ENCODE results near the gene SMAD3. TPM values are rescaled to one million over a fixed set of nuclear protein-coding genes. Genes with fewer than 3 reads are reported as not detected.

Gene SMAD3
- total RNA-seq (2021; fragmentation: NEBNext Ultra II Directional; extraction: Animal tissue kit (Norgen Biotek cat#: 25700)) (11.1 and 12.4 TPM in 2 replicates), polyA plus RNA-seq (2011; rRNA removed) (10.1 and 17.3 TPM in 2 replicates), polyA minus RNA-seq (2011; rRNA and poly(A)+ RNA removed) (16.5 and 18.3 TPM in 2 replicates)
- polyA plus RNA-seq (2011; cell fraction: cytosol; rRNA removed) = 9.1 TPM
- polyA plus RNA-seq (2011; cell fraction: nucleus; rRNA removed) = 41.6 TPM
- polyA plus RNA-seq (2012, experiment 1 of 2) = 7.8 to 10.4 TPM (median 8.7 TPM) in 4 replicates
- 5.0 TPM for polyA plus RNA-seq (2012, experiment 2 of 2)
- 13.2 TPM for polyA plus RNA-seq (2013, experiment 1 of 2)
- polyA plus RNA-seq (2013, experiment 2 of 2) = 11.1 TPM
- polyA minus RNA-seq (2011; cell fraction: cytosol; rRNA and poly(A)+ RNA removed) = 12.3 TPM
- 14.3 TPM for polyA minus RNA-seq (2011; cell fraction: nucleus; rRNA and poly(A)+ RNA removed)
- long read RNA-seq, experiment 1, partial matches to known transcripts = 1 of 3 reads
- long read RNA-seq, experiment 1, other reads (novel, unspliced or antisense) = 2 of 3 reads
- long read RNA-seq, experiment 2, partial matches to known transcripts = 0 of 1 reads
- long read RNA-seq, experiment 2, other reads (novel, unspliced or antisense) = 1 of 1 reads

- Histone ChIP-seq H3K4me1 (replicated peaks in 1 of 4; ENCODE audit: control insufficient read depth in 3 of 4, insufficient read depth in 4 of 4, low read length in 3 of 4) (peaks cover 12 to 29% (median 14%) of the 10 kb centered on the region in 4 experiments), H3K4me2 (ENCODE audit: insufficient read depth in 1 of 2, low read depth in 2 of 2, low read length in 2 of 2) (peak within 1 kb of the TSS; percentile 96 to 98), H3K4ac (replicated peaks; ENCODE audit: insufficient read length, low read depth, low read length) (peak within 1 kb of the TSS; percentile 40), H3K9ac (replicated peaks in 1 of 4; ENCODE audit: extremely low read depth in 1 of 4, low read depth in 3 of 4, low read length in 3 of 4) (peak within 1 kb of the TSS; percentile 29 to 55 (median 50)), H3K27ac (ENCODE audit: low read depth, low read length) (no peak within 1 kb of the TSS), H3K36me3 (ENCODE audit: control insufficient read depth in 2 of 4, insufficient read depth in 4 of 4, low read length in 3 of 4) (no peaks in the 10 kb centered on the region), H3K79me2 (ENCODE audit: control insufficient read depth in 1 of 2, insufficient read depth in 2 of 2, low read length in 2 of 2) (peaks cover 0 to 18% of the 10 kb centered on the region in 2 experiments; a peak in 2 of 4 replicates), H4K20me1 (replicated peaks in 1 of 2; ENCODE audit: control insufficient read depth in 1 of 2, insufficient read depth in 2 of 2, low read length in 2 of 2) (peaks cover 9 to 13% of the 10 kb centered on the region in 2 experiments), H2BK5ac (ENCODE audit: low read depth, low read length) (peak within 1 kb of the TSS; percentile 50; the same call in 1 of the 2 replicates), H3K18ac (ENCODE audit: extremely low read depth, low read length) (peak within 1 kb of the TSS; percentile 97), H3K27me3 (replicated peaks in 1 of 4; ENCODE audit: control insufficient read depth in 3 of 4, extremely low read depth in 1 of 4, insufficient read depth in 3 of 4, low read length in 3 of 4) (peaks cover 8 to 47% (median 35%) of the 10 kb centered on the region in 4 experiments), H3K23ac (ENCODE audit: insufficient read length) (no peak within 1 kb of the TSS), H4K8ac (ENCODE audit: extremely low read depth, insufficient read depth, low read length) (peak within 1 kb of the TSS; percentile 82), H3K23me2 (ENCODE audit: low read depth, low read length) (peaks cover 24% of the 10 kb centered on the region), H3K79me1 (ENCODE audit: low read depth, low read length) (no peaks in the 10 kb centered on the region), H2BK12ac (ENCODE audit: low read depth, low read length) (peak within 1 kb of the TSS; percentile 78; the same call in 1 of the 2 replicates), H3K56ac (replicated peaks; ENCODE audit: insufficient read length, low read depth, low read length) (no peak within 1 kb of the TSS), H4K5ac (ENCODE audit: insufficient read length, low read depth, low read length) (peak within 1 kb of the TSS; percentile 20), H4K91ac (replicated peaks; ENCODE audit: insufficient read length, low read length) (peak within 1 kb of the TSS; percentile 80), H3K14ac (ENCODE audit: insufficient read length) (no peak within 1 kb of the TSS), H2BK20ac (ENCODE audit: low read length) (peak within 1 kb of the TSS; percentile 66; the same call in 1 of the 2 replicates), H2BK15ac (ENCODE audit: low read length) (0 out of 2 replicates have a peak within 1 kb of the TSS, but pooled peaks have one; percentile 53), H2BK120ac (replicated peaks; ENCODE audit: low read depth, low read length) (no peak within 1 kb of the TSS), H3K4me3 (ENCODE audit: extremely low read depth in 1 of 4, insufficient read depth in 2 of 4, low read depth in 3 of 4, low read length in 4 of 4) (peak within 1 kb of the TSS; percentile 77 to 94 (median 80)), H3K9me3 (ENCODE audit: insufficient read depth in 2 of 2, low read depth in 1 of 2, low read length in 1 of 2) (no peaks in the 10 kb centered on the region), H2AK5ac (ENCODE audit: low read depth, low read length) (no peak within 1 kb of the TSS), H2AFZ (ENCODE audit: low read length) (no peak within 1 kb of the TSS)
- CTCF ChIA-PET (ENCODE audit: partially characterized antibody) = no interaction called here
- WGBS, 2 experiments (ENCODE audit: extremely low coverage in 1 of 2, insufficient coverage in 1 of 2, insufficient read length in 1 of 2, insufficient replicate concordance in 2 of 2, low coverage in 1 of 2, low lambda C conversion rate in 2 of 2, missing lambda C conversion rate in 1 of 2) = 1% methylated on average over 12 of the region's 63 CpGs; no CpG with 5 or more reads in 1 of the 2 experiments
- peak; percentile 66 to 84 for DNase-seq (ENCODE audit: low read depth in 1 of 2, low spot score in 2 of 2)
- no peak for FAIRE-seq
- POLR2A ChIA-PET (ENCODE audit: partially characterized antibody) = interaction anchor here (0.7 to 3.7 kb wide), 10 partner anchors 19 to 73 kb away, joined by 3 to 21 read pairs (median 4); no protein-coding TSS in a partner anchor
- TF ChIP-seq CEBPB (IDR thresholded peaks at IDR 0.05; ENCODE audit: low read depth, low read length) (no peak), SIN3A (conservative IDR thresholded peaks at IDR 0.05 in 1 of 2, IDR thresholded peaks at IDR 0.05 in 1 of 2; ENCODE audit: low read depth in 1 of 2, low read length in 2 of 2) (peak in 1 of 2 experiments; percentile 70; a peak in 2 of 4 replicates), CHD2 (IDR thresholded peaks at IDR 0.05; ENCODE audit: low read length) (peak; percentile 65; the same call in 1 of the 2 replicates), HDAC2 (IDR thresholded peaks at IDR 0.05; ENCODE audit: borderline replicate concordance in 1 of 2, low read depth in 2 of 2, low read length in 2 of 2) (no peak), BCL11A (IDR thresholded peaks at IDR 0.05; ENCODE audit: low read depth in 2 of 2, low read length in 2 of 2) (no peak), EZH2 (IDR thresholded peaks at IDR 0.05; ENCODE audit: low read depth, low read length, severe bottlenecking) (peak; percentile 0), NRF1 (IDR thresholded peaks at IDR 0.05; ENCODE audit: low read depth, low read length) (no peak), POLR2A (IDR thresholded peaks at IDR 0.05; ENCODE audit: control extremely low read depth in 1 of 2, low read depth in 2 of 2, low read length in 2 of 2) (peak in 1 of 2 experiments; percentile 60; a peak in 2 of 3 replicates), SUZ12 (IDR thresholded peaks at IDR 0.05; ENCODE audit: low read length) (no peak), GABPA (IDR thresholded peaks at IDR 0.05; ENCODE audit: borderline replicate concordance, insufficient read depth, low read length) (0 out of 2 replicates have a peak, but pooled peaks have one; percentile 16)
Measured at GRCh38 chr15:67065531-67066005, at the start of gene SMAD3. SMAD3 (plus strand) TSS chr15:67065602; CDS start chr15:67066155, 553 bp downstream.

Measured in H1 (cell line).